GM18858 (cell line): ENCODE data around the gene FLT3LG.

ENCODE experiments used
- ATAC-seq: cut with Tn5 transposase; IDR thresholded peaks from one replicate; pipeline ENCODE4 v1.9.1; 2021; ENCODE audit not compliant: unreplicated experiment

Gene FLT3LG, protein sequence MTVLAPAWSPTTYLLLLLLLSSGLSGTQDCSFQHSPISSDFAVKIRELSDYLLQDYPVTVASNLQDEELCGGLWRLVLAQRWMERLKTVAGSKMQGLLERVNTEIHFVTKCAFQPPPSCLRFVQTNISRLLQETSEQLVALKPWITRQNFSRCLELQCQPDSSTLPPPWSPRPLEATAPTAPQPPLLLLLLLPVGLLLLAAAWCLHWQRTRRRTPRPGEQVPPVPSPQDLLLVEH

DNA sequence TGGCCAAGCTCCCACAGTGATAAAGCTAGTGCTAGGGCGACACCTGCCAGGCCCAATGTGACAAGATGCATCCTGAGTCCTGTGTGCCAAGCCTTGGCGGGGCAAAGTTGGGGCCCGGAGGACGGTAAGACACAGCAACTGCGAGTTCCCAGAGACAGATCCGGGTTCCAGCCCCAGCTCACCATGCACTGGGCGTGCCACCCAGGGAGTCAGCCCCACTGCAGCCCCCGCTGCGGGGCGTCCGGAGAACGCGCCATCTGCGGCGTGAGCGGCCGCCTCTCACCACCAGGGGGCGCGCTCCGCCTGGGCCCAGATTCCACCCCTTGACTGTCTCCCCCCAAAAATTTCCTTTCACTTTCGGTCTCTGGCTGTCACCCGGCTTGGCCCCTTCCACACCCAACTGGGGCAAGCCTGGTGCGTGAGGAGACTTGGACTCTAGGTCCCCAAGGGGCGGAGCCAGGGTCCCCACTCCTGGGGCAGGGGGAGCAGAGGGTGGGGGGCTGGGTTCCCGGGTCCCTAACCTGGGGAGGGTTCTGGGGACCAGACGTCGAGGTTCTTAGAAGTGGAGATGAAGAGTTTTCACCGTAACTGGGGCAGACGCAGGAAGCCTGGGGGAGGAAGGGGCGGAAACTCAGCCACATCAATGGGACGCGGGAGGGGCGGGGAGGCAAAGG lies at the start of gene FLT3LG:
TSS of gene FLT3LG (plus strand) at position 348 of the 674 bp plus-strand sequence. CDS start 425 bp downstream, outside the sequence.
- ATAC-seq, result no peak

DNA sequence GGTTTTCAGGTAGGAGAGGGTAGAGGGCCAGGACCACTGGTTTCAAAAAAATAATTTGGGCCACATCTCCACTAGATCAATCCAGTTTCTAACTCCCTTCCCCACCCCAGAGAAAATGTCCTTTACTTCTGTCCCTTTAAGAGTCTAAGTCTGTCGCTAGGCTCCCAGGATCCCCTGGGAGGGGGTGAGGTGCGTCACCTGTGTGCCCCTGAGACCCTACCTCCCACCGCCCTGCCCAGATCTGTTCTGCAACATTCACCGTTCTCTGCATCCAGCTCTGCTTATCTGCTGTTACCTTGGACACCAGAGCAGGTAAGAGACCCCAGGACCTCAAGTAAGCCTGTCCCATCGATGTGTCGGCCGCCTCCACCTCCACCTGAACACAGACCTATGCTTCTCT lies 48.8 kb upstream of the FLT3LG start, which contains the start of gene GFY:
TSS of gene GFY (plus strand) at position 211 of the 400 bp plus-strand sequence. CDS start 1,043 bp downstream, outside the sequence.
- ATAC-seq, result no peak

DNA sequence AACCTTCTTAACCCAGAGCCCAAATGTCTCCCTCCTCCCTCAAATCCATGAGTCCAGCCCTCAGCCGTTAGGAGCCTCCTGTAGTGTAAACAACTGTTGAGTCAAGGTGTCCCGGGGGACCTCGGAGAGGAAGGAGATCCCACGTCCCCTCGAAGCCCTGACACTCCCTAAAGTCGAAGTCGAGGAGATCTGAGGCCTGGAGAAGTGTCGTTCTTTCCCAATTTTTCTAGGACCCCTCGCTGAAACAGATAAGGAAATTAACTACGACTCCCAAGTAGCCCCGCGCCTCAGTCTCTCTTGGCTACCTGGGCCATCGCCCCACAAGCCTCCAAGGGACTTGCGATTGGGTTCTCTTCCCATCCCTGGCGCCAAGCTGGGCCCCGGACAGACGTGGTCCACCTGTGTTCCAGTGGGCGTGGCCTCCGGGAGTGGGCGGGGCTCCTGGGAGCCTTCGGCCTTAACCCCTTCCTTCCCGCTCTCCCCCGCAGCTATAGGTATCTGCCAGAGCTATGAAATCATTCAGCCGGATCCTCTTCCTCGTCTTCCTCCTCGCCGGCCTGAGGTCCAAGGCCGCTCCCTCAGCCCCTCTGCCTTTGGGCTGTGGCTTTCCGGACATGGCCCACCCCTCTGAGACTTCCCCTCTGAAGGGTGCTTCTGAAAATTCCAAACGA lies 48.0 kb upstream of the FLT3LG start:
- no peak for ATAC-seq

DNA sequence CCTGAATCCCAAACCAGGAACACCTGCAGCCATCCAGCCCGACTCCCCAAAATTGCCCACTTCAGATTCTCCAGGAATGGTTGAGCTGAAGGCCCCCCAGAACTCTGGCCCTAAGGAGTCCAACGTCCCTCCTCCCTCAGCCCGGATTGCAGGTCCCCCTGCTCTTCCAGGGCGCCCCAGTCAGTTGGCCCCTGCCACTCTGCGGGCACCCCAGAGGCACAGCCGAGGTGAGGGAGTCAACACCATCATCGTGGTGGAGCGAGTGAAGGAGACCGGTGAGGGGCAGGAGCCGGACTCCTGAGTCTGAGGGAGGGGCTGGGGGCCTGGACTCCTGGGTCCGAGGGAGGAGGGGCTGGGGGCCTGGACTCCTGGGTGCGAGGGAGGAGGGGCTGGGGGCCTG lies 46.7 kb upstream of the FLT3LG start:
- no peak for ATAC-seq

DNA sequence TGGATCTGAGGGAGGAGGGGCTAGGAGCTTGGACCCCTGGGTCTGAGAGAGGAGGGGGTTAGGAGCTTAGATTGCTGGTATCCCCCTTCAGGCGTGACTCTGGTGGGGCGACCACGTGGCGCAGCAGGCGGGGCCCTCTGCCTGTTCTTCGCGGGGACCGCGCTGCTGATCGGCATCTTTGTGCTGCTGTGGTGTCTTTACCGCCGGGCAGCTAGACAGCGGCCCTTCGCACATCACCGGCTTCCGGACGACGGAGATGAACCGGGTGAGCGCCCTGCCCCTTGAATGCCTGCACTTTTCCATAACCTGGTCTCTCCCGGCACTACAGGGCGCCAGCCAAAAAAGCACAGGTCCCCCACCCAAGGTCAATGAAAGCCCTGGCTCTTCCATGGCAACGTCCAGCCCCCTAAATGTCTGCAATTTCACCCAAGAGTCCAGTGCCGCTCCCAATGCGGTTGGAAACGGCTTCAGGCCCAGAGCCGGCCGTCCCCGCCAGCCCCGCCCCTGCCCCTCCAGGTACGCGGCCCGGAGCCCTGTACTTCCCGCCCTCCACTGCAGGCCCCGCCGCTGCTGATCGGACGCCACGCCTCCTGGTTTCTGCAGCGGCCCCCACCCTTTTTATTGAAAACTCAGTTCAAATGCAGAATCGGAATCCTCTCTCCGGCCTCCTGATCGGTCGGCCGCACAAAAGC lies 46.0 kb upstream of the FLT3LG start:
- no peak for ATAC-seq

DNA sequence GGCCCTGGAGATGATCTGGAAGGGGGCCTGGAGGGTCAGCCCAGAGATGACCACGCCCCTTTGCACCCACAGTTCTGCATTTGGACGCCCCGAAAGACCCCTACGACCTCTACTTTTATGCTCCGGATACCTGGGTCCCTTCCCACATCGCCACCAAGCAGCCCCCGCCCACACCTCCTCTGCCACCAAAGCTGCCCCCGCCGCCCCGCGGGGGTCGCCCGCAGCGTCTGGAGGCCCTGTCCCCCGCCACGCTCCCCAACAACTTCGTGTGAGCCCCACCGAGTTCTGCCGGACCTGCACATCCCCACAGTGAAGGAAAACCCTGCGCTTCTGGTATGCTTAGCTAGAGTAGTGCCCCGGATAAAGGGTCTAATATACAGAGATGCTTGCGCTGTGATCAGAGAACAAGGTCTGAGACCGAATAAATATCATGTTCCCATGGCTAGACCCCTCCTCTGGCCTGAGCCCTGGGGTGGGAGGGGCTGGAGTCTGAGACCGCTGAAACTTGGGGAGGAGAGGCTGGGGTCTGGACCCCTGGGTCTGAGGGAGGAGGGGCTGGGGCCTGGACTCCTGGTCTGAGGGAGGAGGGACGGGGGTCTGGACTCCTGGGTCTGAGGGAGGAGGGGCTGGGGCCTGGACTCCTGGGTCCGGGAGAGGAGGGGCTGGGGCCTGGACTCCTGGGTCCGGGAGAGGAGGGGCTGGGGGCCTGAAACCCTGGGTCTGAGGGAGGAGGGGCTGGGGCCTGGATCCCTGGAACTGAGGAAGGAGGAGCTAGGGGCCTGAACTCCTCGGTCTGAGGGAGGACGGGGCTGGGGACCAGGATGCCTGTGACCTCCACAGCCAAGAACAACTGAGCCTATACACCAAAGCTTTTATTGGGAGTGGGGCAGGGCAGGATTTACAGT lies 45.2 kb upstream of the FLT3LG start:
- no peak for ATAC-seq

DNA sequence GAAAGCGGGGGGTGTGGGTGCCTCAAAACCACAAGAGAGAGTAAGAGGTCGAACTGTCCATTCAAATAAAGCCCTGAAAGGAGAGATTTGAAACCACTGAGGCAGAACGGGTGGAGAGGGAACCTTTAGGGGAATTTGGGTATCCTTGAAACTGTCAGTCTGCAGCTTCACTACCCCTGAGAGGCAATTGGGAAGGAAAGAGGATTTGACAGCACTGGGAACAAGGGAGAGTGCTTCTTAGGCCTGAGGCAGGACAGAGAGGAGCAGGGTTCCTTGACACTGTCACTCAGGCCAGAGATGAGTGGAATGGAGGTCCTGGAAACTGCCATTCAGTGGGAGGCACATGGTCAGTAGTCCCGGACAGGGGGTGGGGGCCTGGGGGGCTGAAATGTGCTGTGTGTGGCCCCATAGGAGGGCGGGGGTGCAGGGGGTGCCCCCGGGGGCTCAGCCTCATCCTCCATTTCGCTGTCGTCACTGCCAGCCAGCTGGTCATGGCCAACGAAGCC lies 43.8 kb upstream of the FLT3LG start:
- ATAC-seq, result no peak

DNA sequence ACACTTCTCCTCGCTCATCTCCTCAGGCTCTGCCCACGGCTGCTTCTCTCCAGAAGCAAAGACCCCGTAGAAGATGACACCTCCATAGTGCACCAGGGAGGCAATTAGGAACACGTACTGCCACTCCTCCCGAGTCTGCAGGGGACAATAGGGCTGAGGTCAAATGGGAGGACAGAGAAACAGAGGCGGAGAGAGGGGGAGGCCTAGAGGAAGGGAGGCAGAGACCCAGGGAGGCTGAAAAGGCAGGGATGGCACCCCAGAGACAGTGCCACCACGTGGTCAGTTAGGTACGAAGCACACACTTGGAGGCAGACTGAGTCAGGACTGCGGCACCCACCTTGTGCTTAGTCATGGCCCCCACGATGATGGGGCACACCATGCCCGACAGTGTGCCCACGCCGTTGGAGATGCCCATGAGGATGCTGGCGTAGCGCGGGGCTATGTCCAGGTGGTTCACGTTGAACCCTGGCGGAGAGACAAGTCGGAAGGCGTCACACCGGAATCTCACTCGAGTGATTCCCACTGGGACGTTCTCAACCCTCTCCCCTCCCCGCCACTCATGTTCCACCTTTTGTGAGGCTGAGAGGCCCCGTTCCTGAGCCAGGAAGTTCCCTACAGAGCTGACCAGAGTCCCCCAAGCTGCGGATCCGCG lies 43.2 kb upstream of the FLT3LG start:
- ATAC-seq, result no peak

DNA sequence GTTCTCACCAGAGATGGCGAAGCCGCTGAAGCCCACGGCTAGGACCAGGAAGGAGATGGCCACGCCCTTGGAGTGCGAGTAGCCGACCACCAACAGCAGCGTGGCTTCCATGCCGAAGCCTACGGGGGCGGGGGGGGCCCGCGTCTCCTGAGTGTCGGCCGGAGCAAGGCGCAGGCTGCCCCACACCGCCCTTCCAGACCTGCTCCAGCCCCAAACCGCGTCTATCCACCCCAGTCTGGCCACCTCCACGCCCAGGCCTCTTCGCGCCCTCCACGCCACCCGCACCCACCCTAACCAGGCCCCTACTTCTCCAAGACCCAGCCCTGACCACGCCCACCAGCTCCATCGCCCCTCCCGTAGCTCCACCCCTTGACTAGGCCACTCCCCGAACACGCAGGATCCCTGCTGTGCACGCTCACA lies 42.7 kb upstream of the FLT3LG start:
- no peak for ATAC-seq

DNA sequence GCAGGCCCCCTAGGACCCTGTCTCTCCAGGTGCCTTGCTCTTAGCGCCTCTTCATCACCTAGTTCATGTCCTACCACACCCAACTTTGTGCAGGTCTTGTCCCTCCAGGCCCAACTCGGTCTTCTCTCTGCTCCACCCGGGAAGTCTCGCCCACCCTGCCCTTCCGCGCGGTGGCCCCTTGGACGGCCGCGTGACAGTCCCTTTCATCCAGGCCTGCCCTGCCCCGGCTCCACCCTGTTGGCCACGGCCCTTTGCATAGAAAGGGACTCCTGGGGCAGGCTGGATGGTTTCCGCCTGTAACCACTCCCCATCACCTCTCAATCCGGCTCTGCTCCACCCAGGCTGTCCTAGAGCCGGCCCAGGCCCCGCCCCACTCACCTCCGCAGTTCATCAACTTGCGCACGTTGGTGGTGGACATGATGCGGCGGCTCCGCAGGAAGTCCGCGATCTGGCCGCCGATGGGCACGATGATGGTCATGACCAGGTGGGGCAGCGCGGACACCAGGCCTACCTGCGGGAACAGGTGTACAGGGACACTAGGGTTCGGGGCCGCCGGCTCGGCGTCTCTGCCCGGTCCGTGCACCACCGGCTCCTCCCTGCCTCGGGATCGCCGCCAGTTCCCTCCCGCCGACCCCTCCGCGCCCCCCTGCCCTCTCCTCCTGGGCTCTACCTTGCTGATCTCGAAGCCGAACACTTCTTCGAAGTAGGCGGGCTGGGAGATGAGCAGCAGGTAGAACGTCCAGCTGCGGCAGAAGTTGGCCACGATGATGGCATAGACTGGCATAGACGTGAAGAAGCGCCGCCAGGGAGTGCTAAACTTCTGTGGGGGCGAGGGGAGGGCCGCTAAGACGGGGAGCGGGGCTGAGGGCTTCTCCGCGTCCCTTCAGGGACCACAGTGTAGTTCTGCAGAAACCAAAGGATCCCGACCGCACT lies 41.6 kb upstream of the FLT3LG start:
- ATAC-seq, result no peak

DNA sequence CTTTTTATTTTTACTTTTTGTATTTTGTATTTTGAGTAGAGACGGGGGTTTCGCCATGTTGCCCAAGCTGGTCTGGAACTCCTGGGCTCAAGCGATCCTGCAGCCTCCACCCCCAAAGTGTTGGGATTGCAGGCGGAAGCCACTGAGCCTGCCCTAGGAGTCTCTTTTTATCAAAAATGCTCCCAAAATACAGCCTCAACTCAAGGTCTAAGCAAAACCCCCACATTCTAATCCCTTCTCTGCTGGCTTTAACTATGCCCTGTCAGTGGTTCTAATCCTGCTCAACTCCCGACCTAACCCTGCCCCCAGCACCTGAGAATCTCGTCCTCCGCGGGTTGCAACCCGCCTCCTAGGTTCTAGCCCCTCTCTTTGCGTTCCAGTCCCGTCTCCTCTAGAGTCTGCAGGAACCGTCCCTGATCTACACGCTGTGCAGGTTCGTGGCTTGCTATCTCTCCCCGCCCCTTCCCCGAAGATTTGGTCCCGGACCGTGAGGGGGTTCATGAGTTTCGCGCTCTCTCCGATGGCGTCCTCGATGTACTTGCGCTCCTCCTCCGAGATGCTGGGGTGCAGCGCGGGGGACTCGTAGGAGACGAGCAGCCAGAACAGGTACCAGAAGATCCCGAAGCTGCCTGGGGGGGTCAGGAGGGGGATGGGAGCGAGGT lies 40.6 kb upstream of the FLT3LG start:
- no peak for ATAC-seq

DNA sequence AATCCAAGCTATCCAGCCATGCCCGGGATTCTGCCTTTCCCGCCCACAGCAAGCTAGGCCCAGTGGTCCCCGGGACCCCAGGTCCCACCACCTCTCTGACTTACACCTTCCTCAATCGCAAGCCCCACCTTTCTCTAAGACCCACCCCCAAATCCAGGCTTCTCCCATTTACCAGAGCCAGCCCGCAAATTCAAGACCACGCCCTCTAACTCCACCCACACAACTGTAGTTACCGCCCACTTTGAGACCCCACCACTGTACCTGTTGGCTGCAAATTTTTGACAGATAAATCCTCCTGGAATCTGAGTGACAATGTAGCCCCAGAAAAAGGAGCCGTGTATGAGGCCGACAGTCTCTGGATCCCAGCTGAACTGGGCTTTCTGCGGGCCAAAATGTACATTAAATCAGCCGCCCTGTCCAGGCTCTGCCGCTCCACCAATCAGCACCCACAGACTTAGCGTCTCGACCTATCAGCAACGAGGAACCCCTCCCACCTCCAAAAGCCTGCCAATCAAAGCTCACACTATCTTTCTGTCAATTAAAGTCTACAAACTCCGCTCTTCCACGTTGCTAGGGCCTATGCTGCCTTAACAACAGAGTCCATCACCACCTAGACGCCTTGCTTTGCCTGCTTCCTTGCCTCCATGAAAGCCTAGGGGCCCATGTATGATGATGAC lies 39.0 kb upstream of the FLT3LG start:
- no peak for ATAC-seq

DNA sequence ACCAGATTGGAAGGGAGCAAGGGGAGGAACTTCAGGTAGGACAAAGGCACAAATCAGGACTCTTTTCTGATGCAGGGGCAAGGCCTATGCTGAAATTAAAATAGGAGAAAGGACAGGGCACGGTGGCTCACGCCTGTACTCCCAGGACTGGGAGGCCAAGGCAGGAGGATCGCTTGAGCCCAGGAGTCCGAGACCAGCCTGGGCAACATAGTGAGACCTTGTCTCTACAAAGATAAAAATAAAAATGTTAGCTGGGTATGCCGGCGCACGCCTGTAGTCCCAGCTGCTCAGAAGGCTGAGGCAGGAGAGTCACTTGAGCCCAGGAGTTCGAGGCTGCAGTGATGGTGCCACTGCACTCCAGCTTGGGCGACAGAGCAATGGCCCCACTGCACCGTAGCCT lies 38.3 kb upstream of the FLT3LG start:
- no peak for ATAC-seq

DNA sequence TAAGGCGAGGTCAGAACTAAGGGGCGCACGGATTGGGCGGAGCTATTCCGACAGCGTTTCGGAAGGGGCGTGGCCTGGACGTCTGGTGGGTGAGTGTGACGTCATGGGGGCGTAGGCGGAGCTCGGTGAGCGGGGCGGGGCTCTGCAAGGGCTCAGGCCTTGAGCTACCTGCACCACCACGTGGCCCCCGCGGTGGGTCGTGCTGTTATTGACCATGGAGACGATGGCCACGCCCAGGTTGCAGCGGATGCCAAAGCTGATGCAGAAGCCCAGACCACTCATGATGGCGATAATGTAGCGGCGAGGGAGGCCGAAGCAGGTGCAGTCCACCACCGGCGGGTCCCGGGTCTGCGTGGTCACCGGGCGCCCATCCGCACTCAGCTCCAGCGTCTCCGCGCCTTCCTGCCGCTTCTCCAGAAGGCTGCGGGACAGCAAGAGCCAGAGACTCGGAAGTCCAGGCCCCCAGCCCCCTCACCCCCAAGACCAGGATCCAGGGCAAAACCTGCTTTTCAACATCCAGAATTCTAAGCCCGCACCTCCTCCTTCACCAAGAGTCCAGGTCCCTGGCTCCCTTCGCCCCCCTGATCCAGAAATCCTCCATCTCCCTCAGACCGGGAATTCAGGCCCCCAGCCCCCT lies 37.5 kb upstream of the FLT3LG start:
- ATAC-seq, result no peak

DNA sequence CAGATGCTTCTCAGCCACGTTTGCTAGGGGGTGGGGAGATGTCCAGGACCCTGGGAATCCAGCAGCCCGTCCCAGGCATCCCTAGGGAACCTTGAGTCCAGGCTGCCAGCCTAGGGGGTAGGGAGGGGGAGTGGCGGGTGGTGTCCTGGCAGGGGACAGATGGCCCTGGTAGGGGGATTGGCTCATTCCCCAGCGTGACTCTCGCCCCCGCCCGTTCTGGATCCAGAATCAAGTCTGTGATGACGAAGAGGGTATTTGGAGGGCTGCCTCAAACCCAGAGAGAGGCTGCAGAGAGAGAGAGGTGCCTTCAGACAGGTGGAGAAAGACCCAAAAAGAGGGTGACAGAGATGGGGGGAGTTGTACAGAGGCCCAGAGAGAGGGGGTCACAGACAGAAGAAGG lies 36.8 kb upstream of the FLT3LG start:
- ATAC-seq, result no peak

DNA sequence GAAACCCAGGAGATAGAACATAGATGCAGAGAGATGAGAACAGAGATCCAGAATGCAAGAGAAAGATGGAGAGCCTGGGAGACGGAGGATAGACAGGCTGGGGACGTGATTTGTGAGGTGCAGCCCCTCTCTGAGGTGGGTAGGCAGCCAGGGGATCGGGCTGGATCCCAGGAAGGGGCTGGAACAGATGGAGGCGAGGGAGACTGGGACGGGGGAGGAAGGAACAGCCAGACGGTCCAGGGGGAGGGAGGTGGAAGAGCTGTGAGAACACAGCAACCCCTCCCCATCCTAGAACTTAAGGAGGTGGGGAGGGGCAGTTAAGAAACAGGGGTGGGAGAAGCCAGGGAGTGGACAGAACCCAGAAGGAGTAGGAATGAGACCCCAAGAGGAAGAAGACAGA lies 35.8 kb upstream of the FLT3LG start:
- ATAC-seq, result no peak

DNA sequence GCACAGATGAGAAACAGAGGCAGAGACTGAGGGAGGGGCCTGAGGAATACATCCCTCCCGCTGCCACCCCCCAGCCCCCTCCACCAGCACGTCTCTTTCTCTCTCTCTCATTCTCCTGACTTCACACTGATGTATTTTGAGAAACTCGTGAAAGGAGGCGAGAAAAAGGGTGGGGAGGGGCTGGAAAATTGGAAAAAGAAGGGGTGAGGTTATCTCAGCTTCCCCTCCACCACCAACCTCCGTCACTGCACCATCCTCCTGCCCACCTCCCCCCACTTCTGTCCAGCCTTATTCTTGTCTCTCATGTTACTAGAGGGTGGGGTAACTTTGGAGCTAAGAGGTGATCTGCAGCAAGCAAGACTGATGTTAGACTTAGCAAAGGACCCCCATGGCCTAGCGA lies 34.2 kb upstream of the FLT3LG start:
- no peak for ATAC-seq
